ENCODE data around the gene GRID1. TPM values are rescaled to one million over a fixed set of nuclear protein-coding genes. Genes with fewer than 3 reads are reported as not detected.

GRID1 gene
- total RNA-seq, 4 donors from 2014 or later, result 0.03 to 2.7 (median 0.49) TPM

DNA sequence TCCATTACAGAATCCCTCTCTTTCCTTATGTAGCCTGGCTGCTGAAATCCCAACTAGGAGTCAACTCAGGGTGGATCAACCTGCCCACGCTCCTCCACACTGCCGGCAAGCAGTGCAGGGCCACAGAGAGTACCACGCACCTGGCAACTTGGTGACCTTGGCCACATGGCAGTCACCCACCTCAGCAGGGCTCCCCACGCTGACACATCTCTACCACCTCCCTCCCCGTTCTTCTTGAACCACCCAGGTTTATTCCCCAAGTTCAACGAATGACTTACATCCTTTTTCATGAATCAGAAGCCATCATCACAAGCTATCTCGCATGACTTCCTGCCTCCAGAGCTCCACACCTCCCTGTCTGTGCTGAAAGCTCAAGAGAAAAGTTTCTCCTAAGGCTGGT lies 153.4 kb downstream of the GRID1 start:
- no peaks in the 10 kb centered on the region for H3K27me3 ChIP-seq
- H3K27ac ChIP-seq, result no peak overlapping the region
- no peaks in the 10 kb centered on the region for H3K36me3 ChIP-seq
- no peaks in the 10 kb centered on the region for H3K4me1 ChIP-seq
- intact Hi-C loops (cut with DNase I), result no loop called here
- no peaks in the 10 kb centered on the region for H3K9me3 ChIP-seq
- no peak for DNase-seq
- H3K4me3 ChIP-seq, result no peak overlapping the region
- TF ChIP-seq, protein P1, sequence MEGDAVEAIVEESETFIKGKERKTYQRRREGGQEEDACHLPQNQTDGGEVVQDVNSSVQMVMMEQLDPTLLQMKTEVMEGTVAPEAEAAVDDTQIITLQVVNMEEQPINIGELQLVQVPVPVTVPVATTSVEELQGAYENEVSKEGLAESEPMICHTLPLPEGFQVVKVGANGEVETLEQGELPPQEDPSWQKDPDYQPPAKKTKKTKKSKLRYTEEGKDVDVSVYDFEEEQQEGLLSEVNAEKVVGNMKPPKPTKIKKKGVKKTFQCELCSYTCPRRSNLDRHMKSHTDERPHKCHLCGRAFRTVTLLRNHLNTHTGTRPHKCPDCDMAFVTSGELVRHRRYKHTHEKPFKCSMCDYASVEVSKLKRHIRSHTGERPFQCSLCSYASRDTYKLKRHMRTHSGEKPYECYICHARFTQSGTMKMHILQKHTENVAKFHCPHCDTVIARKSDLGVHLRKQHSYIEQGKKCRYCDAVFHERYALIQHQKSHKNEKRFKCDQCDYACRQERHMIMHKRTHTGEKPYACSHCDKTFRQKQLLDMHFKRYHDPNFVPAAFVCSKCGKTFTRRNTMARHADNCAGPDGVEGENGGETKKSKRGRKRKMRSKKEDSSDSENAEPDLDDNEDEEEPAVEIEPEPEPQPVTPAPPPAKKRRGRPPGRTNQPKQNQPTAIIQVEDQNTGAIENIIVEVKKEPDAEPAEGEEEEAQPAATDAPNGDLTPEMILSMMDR (IDR thresholded peaks at IDR 0.05), result no peak
- 73 to 83% methylated on average over 7 of the region's 7 CpGs for WGBS, 2 donors

DNA sequence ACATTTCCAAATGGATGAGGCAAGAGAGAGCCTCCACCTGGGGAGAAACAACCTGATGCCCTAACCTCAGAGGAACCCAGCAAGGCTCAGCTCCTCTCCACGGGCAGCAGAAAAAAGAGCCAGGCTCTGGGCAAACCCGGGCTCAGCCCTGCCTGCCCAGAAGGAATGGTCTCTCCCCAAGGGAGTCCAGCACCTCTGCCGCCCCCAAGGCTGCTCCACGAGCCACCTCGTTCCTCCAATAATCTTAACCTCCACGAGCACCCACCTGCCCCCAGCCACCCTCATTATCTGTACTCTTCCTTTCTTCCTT lies 154.2 kb downstream of the GRID1 start:
- no peak overlapping the region for H3K4me3 ChIP-seq
- H3K9me3 ChIP-seq, result no peaks in the 10 kb centered on the region
- DNase-seq, result no peak
- no peaks in the 10 kb centered on the region for H3K27me3 ChIP-seq
- H3K27ac ChIP-seq, result no peak overlapping the region
- H3K36me3 ChIP-seq, result no peaks in the 10 kb centered on the region
- 76 to 90% methylated on average over 6 of the region's 6 CpGs for WGBS, 2 donors
- H3K4me1 ChIP-seq, result no peaks in the 10 kb centered on the region
- TF ChIP-seq, protein P1 (IDR thresholded peaks at IDR 0.05), result no peak
- no peak for TF ChIP-seq POLR2A (IDR thresholded peaks at IDR 0.05)
- intact Hi-C loops (cut with DNase I), result no loop called here

DNA sequence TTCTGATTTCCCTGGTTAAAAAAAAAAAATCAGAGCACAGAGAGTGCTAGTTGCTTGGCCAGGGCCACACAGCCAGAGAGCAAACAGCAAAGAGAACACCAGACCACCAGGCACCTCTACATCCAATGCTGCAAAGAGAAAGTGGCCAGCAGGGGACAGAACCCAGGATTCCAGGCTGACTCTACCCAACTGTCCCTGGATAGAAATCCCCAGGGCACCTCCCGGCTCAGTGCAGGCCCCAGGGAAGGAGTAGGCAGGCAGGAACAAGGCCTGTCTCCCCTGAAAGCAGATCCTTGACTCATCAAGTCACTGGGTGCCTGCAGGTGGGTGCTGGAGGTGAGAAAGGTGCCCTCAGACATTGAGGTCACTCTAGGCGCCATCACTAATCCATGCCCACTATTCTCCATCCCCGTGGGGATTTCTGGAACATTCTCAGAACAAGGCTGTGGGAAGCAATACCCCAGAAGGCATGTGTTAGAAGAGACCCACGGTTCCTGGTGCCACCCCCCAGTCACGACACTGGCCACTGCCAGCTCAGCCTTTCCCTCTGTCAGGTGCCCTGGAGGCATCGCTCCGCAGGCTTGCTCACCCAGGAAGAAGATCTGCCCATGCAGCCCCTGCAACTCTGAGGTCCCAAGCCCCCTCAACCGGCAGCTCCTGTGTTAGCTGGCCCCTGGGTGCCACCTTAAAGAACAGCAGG lies 154.8 kb downstream of the GRID1 start:
- intact Hi-C loops (cut with DNase I), result no loop called here
- DNase-seq, result no peak
- TF ChIP-seq POLR2A (IDR thresholded peaks at IDR 0.05), result no peak
- TF ChIP-seq, protein P1 (IDR thresholded peaks at IDR 0.05), result no peak
- Histone ChIP-seq H3K36me3 (no peaks in the 10 kb centered on the region), H3K27ac (no peak overlapping the region), H3K4me1 (no peaks in the 10 kb centered on the region), H3K27me3 (no peaks in the 10 kb centered on the region), H3K9me3 (no peaks in the 10 kb centered on the region), H3K4me3 (no peak overlapping the region)
- WGBS, 2 donors, result 70 to 71% methylated on average over 3 to 4 of the region's 8 CpGs

DNA sequence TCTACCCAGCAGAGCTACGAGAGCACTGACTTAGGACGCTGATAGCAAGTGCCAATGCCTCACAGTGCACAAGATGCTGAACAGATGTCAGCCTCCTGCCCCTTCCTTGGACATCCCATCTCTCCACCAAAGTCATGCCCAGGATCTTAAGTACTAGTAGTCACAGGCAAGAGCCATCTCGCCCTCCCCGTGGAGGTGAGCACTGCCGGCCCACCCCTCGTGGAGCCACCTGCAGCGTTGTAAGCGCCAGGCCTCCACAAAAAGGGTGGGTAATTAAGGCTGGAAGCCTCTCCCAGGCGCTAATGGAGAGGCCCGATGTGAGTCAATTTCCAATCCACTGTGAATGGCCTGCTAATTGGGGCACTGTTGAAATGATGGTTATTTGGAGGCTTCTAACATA lies 156.2 kb downstream of the GRID1 start:
- H3K27ac ChIP-seq, result no peak overlapping the region
- H3K9me3 ChIP-seq, result no peaks in the 10 kb centered on the region
- H3K36me3 ChIP-seq, result no peaks in the 10 kb centered on the region
- no peak for TF ChIP-seq POLR2A (IDR thresholded peaks at IDR 0.05)
- TF ChIP-seq, protein P1 (IDR thresholded peaks at IDR 0.05), result no peak
- DNase-seq, result no peak
- H3K4me3 ChIP-seq, result no peak overlapping the region
- H3K4me1 ChIP-seq, result no peaks in the 10 kb centered on the region
- intact Hi-C loops (cut with DNase I), result no loop called here
- 74 to 81% methylated on average over 4 to 6 of the region's 10 CpGs for WGBS, 2 donors
- H3K27me3 ChIP-seq, result no peaks in the 10 kb centered on the region

DNA sequence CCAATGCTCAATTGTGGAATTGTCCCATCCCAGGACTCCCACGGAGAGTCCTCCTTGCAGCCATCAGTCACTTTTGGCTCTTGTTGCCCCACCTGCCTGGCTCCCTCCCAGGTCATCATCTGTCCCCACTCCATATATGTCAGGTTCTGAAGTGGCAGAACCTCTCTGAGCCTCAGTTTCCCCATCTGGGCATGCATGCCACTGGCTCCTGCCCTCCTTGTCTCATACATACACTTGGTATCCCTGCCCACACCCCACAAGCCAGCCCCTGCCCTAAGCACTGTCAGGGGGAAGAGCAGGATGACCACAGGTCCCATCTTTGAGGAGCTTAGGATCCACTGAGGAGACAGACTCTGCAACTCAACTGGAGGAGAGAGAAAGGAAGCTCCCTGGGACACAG lies 156.9 kb downstream of the GRID1 start:
- no peaks in the 10 kb centered on the region for H3K36me3 ChIP-seq
- H3K27me3 ChIP-seq, result no peaks in the 10 kb centered on the region
- intact Hi-C loops (cut with DNase I), result no loop called here
- WGBS, 2 donors, result 64 to 86% methylated on average over 1 of the region's 1 CpG
- no peaks in the 10 kb centered on the region for H3K4me1 ChIP-seq
- no peak for TF ChIP-seq POLR2A (IDR thresholded peaks at IDR 0.05)
- TF ChIP-seq, protein P1 (IDR thresholded peaks at IDR 0.05), result no peak
- no peak overlapping the region for H3K27ac ChIP-seq
- no peak for DNase-seq
- H3K9me3 ChIP-seq, result no peaks in the 10 kb centered on the region
- H3K4me3 ChIP-seq, result no peak overlapping the region

Measured in esophagus squamous epithelium (tissue), 5 donors.